OCI-LY1 (cell line): ENCODE measurements around the gene PCBP4.

Experiments
- EZH2 ChIP-seq: fragments of 200-600 bp; sonication (generic), shearing (Covaris generic); IDR thresholded peaks from 2 replicates; pipeline ENCODE4 v1.8.0; 2017; ENCODE audit warnings: borderline replicate concordance, mixed run types, mild to moderate bottlenecking, antibody characterized with exemption, low read length, moderate library complexity, mixed read lengths
- TF ChIP-seq, protein P1 (sequence below): fragments of 200-600 bp; sonication (generic), shearing (Covaris generic); IDR thresholded peaks from 2 replicates; pipeline ENCODE4 v1.5.1; 2017; ENCODE audit warnings: mild to moderate bottlenecking, antibody characterized with exemption, low read length, moderate library complexity, mixed read lengths

DNA sequence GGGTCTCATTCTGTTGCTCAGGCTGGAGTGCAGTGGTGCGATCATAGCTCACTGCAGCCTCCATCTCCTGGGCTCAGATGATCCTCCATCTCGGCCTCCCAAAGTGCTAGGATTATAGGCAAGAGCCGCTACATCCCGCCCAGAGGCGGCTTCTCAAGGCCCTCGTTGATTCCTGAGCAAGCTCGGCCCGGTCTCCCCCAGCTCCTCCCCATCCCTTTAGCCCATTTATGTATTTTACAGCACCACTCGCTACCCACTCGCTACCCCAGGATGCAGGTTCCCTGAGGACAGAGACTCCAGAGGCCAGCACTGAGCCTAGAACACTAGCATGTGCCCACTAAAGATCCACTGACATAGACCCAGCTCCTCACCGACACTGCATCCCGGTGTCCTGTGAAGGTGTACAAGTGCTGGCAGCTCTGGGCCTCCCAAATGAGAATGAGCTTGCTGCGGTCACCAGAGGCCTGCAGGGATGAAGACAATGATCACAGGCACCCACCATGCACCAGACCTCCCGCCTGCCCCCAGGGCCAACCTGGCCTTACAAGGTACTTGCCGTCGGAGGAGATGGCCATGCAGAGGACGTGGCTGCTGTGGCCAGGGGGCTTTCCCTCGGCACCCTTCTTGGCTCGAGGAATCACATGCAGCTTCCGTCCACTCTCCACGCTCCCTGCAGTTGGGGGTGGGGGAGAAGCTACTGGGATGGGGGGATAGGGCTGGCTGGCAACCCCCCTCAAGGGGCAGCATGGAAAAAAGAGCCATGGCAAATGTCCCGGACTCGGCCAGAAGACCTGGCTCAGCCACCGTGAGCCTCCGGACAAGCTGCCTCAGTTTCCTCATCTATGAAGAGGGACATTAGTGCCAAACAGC lies 31.1 kb downstream of the PCBP4 start:
- TF ChIP-seq, protein P1, sequence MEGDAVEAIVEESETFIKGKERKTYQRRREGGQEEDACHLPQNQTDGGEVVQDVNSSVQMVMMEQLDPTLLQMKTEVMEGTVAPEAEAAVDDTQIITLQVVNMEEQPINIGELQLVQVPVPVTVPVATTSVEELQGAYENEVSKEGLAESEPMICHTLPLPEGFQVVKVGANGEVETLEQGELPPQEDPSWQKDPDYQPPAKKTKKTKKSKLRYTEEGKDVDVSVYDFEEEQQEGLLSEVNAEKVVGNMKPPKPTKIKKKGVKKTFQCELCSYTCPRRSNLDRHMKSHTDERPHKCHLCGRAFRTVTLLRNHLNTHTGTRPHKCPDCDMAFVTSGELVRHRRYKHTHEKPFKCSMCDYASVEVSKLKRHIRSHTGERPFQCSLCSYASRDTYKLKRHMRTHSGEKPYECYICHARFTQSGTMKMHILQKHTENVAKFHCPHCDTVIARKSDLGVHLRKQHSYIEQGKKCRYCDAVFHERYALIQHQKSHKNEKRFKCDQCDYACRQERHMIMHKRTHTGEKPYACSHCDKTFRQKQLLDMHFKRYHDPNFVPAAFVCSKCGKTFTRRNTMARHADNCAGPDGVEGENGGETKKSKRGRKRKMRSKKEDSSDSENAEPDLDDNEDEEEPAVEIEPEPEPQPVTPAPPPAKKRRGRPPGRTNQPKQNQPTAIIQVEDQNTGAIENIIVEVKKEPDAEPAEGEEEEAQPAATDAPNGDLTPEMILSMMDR: no peak
- no peak for TF ChIP-seq EZH2
